ENCODE results near the gene ZNF600. TPM values are rescaled to one million over a fixed set of nuclear protein-coding genes. Genes with fewer than 3 reads are reported as not detected.

Gene ZNF600
- total and polyA plus RNA-seq, 9 of the 15 experiments (the other 6 are each of a cell fraction or from before 2014, with no cell fraction given), result 5.7 to 21.5 (median 17.6) TPM

- TF ChIP-seq CEBPZ (IDR thresholded peaks at IDR 0.05; ENCODE audit: borderline replicate concordance, low read depth, low read length) (no peak), TOE1 (IDR thresholded peaks at IDR 0.05; ENCODE audit: borderline replicate concordance) (peak; percentile 62), TOE1 (CRISPR knock-in tag; IDR thresholded peaks at IDR 0.05; ENCODE audit: borderline replicate concordance, low read depth) (no peak), TEAD2 (tag; IDR thresholded peaks at IDR 0.05) (no peak), KLF1 (tag; IDR thresholded peaks at IDR 0.05) (no peak), ZBTB17 (CRISPR knock-in tag; IDR thresholded peaks at IDR 0.05) (no peak), MYC (IDR thresholded peaks at IDR 0.05; ENCODE audit: low read depth, low read length) (peak; percentile 92), MYC (CRISPR knock-in tag; IDR thresholded peaks at IDR 0.05; ENCODE audit: borderline replicate concordance, low read depth) (no peak), ZKSCAN1 (IDR thresholded peaks at IDR 0.05; ENCODE audit: low read depth, low read length) (no peak), BCLAF1 (IDR thresholded peaks at IDR 0.05; ENCODE audit: borderline replicate concordance in 1 of 2, control insufficient read depth in 1 of 2, low read depth in 2 of 2, low read length in 1 of 2) (no peak), CC2D1A (IDR thresholded peaks at IDR 0.05) (no peak), KDM5B (IDR thresholded peaks at IDR 0.05; ENCODE audit: insufficient replicate concordance, low read depth, low read length) (peak; percentile 39), FOXK2 (conservative IDR thresholded peaks at IDR 0.05 in 1 of 2, IDR thresholded peaks at IDR 0.05 in 1 of 2; ENCODE audit: low read depth in 2 of 2) (0 out of 4 replicates have a peak, but pooled peaks of 1 of the 2 experiments have one; percentile 25), SMAD4 (CRISPR knock-in tag; conservative IDR thresholded peaks at IDR 0.05) (no peak), E2F5 (CRISPR knock-in tag; IDR thresholded peaks at IDR 0.05) (peak; percentile 12; the same call in 1 of the 2 replicates), POLR2A (conservative IDR thresholded peaks at IDR 0.05) (peak; percentile 66), PTBP1 (IDR thresholded peaks at IDR 0.05; ENCODE audit: low read depth, low read length) (no peak), GABPA (tag; conservative IDR thresholded peaks at IDR 0.05; ENCODE audit: low read depth) (peak; percentile 53), ETV1 (tag; conservative IDR thresholded peaks at IDR 0.05; ENCODE audit: low read depth) (peak; percentile 34; the same call in 1 of the 2 replicates), RAD51 (IDR thresholded peaks at IDR 0.05; ENCODE audit: borderline replicate concordance, low read depth) (peak; percentile 82)
Observed at GRCh38 chr19:52725528-52725961, 61.0 kb downstream of the ZNF600 start (continued).
